H9 (cell line): ENCODE results near the gene DDX55. TPM values are rescaled to one million over a fixed set of nuclear protein-coding genes. Genes with fewer than 3 reads are reported as not detected.

ENCODE experiments used
- DNase-seq: peaks from one replicate; pipeline ENCODE4 v3.0.0-alpha.2; 2017
- H2AFZ ChIP-seq: one replicate; pipeline ENCODE4 v1.6.1; 2013; ENCODE audit warnings: mild to moderate bottlenecking, low read length, control low read depth, moderate library complexity
- H2AK5ac ChIP-seq: 2 replicates; pipeline ENCODE4 v1.6.1; 2013; ENCODE audit warnings: low read length, control low read depth, mixed read lengths; ENCODE audit not compliant: insufficient read length
- H2BK120ac ChIP-seq: one replicate; pipeline ENCODE4 v1.6.1; 2013; ENCODE audit warnings: low read depth, mild to moderate bottlenecking, low read length, control low read depth, inconsistent platforms; ENCODE audit not compliant: poor library complexity, severe bottlenecking
- H2BK12ac ChIP-seq: 2 replicates; pipeline ENCODE4 v1.6.1; 2013; ENCODE audit warnings: low read length, control low read depth, mixed read lengths, low read depth; ENCODE audit not compliant: insufficient read length
- H2BK15ac ChIP-seq: 2 replicates; pipeline ENCODE4 v1.6.1; 2013; ENCODE audit warnings: low read depth, low read length, control low read depth
- H2BK20ac ChIP-seq: one replicate; pipeline ENCODE4 v1.6.1; 2013; ENCODE audit warnings: low read depth, mild to moderate bottlenecking, low read length, control low read depth, inconsistent platforms; ENCODE audit not compliant: poor library complexity, severe bottlenecking
- H2BK5ac ChIP-seq: 2 replicates; pipeline ENCODE4 v1.6.1; 2013; ENCODE audit warnings: low read length, control low read depth, mixed read lengths; ENCODE audit not compliant: insufficient read length
- H3K14ac ChIP-seq: 2 replicates; pipeline ENCODE4 v1.6.1; 2013; ENCODE audit warnings: low read length, control low read depth; ENCODE audit not compliant: insufficient read depth
- H3K18ac ChIP-seq: 2 replicates; pipeline ENCODE4 v1.6.1; 2013; ENCODE audit warnings: low read depth, mild to moderate bottlenecking, mixed read lengths, low read length, control low read depth; ENCODE audit not compliant: insufficient read length
- H3K23ac ChIP-seq: 2 replicates; pipeline ENCODE4 v1.6.1; 2013; ENCODE audit warnings: low read length, control low read depth, mixed read lengths, low read depth; ENCODE audit not compliant: insufficient read length
- H3K23me2 ChIP-seq: 2 replicates; pipeline ENCODE4 v1.6.1; 2013; ENCODE audit warnings: low read depth, mild to moderate bottlenecking, mixed read lengths, low read length, control low read depth; ENCODE audit not compliant: insufficient read length, poor library complexity, severe bottlenecking
- H3K27ac ChIP-seq: 2 replicates; pipeline ENCODE4 v1.5.1; 2013; ENCODE audit warnings: low read length, control low read depth, mixed read lengths, low read depth; ENCODE audit not compliant: insufficient read length
- H3K27me3 ChIP-seq: 2 replicates; pipeline ENCODE4 v1.6.1; 2013; ENCODE audit warnings: low read length, control low read depth, inconsistent platforms; ENCODE audit not compliant: insufficient read depth
- H3K4ac ChIP-seq: 2 replicates; pipeline ENCODE4 v1.6.1; 2013; ENCODE audit warnings: low read depth, mild to moderate bottlenecking, control low read depth, inconsistent platforms, low read length, moderate library complexity
- H3K4me1 ChIP-seq: 2 replicates; pipeline ENCODE4 v1.6.1; 2013; ENCODE audit warnings: low read length, control low read depth, inconsistent platforms; ENCODE audit not compliant: insufficient read depth
- H3K4me2 ChIP-seq: 2 replicates; pipeline ENCODE4 v1.6.1; 2013; ENCODE audit warnings: low read length, control low read depth, mixed read lengths; ENCODE audit not compliant: insufficient read length, insufficient read depth
- H3K56ac ChIP-seq: 2 replicates; pipeline ENCODE4 v1.6.1; 2013; ENCODE audit warnings: low read depth, mild to moderate bottlenecking, mixed read lengths, low read length, control low read depth; ENCODE audit not compliant: insufficient read length
- H3K79me1 ChIP-seq: 2 replicates; pipeline ENCODE4 v1.6.1; 2013; ENCODE audit warnings: low read depth, mild to moderate bottlenecking, moderate library complexity, low read length, control low read depth, inconsistent platforms; ENCODE audit not compliant: insufficient read depth, poor library complexity, severe bottlenecking
- H3K79me2 ChIP-seq: 2 replicates; pipeline ENCODE4 v1.6.1; 2013; ENCODE audit warnings: low read length, control low read depth, inconsistent platforms; ENCODE audit not compliant: insufficient read depth
- H3K9ac ChIP-seq: 2 replicates; pipeline ENCODE4 v1.6.1; 2013; ENCODE audit warnings: low read length, control low read depth, mixed read lengths; ENCODE audit not compliant: insufficient read length; ENCODE audit errors: extremely low read depth
- H3K9me3 ChIP-seq: one replicate; pipeline ENCODE4 v1.6.1; 2013; ENCODE audit warnings: low read depth, low read length, inconsistent platforms; ENCODE audit not compliant: control insufficient read depth
- H3T11ph ChIP-seq: one replicate; pipeline ENCODE4 v1.6.1; 2013; ENCODE audit warnings: mild to moderate bottlenecking, low read length, control low read depth, inconsistent platforms
- H4K20me1 ChIP-seq: one replicate; pipeline ENCODE4 v1.6.1; 2013; ENCODE audit not compliant: control insufficient read depth, insufficient read length, insufficient read depth
- H4K5ac ChIP-seq: 2 replicates; pipeline ENCODE4 v1.6.1; 2013; ENCODE audit warnings: low read depth, mild to moderate bottlenecking, mixed read lengths, low read length, control low read depth; ENCODE audit not compliant: insufficient read length
- H4K8ac ChIP-seq: replicated peaks from 2 replicates; pipeline ENCODE4 v1.6.1; 2013; ENCODE audit warnings: low read length, control low read depth, mixed read lengths, low read depth; ENCODE audit not compliant: insufficient read length
- H4K91ac ChIP-seq: 2 replicates; pipeline ENCODE4 v1.6.1; 2013; ENCODE audit warnings: low read depth, mild to moderate bottlenecking, moderate library complexity, mixed read lengths, low read length, control low read depth; ENCODE audit not compliant: insufficient read length
- H3K27ac Mint-ChIP-seq, 3 experiments: 2 replicates in 2 of 3; 3 replicates in 1 of 3; pipeline ENCODE4 v1.8.0; 2020 to 2021; ENCODE audit warnings: mixed read lengths in 3 of 3, mild to moderate bottlenecking in 1 of 3, moderate library complexity in 1 of 3
- H3K27me3 Mint-ChIP-seq: 2 replicates; pipeline ENCODE4 v1.8.0; 2021; ENCODE audit warnings: low read depth, mild to moderate bottlenecking, moderate library complexity, mixed read lengths
- H3K36me3 Mint-ChIP-seq, 3 experiments: 2 replicates in 2 of 3; 3 replicates in 1 of 3; pipeline ENCODE4 v1.8.0; 2020 to 2021; ENCODE audit warnings: low read depth in 3 of 3, mixed read lengths in 3 of 3; ENCODE audit not compliant: insufficient read depth in 1 of 3
- H3K4me1 Mint-ChIP-seq, 2 experiments: 2 replicates each; pipeline ENCODE4 v1.8.0; 2020; ENCODE audit warnings: mixed read lengths in 2 of 2
- H3K4me3 Mint-ChIP-seq, 2 experiments: 2 replicates in 1 of 2; 3 replicates in 1 of 2; pipeline ENCODE4 v1.8.0; 2020 to 2021; ENCODE audit warnings: mild to moderate bottlenecking in 2 of 2, mixed read lengths in 2 of 2, moderate library complexity in 1 of 2
- H3K9me3 Mint-ChIP-seq, 2 experiments: 2 replicates in 1 of 2; 3 replicates in 1 of 2; pipeline ENCODE4 v1.8.0; 2020; ENCODE audit warnings: mild to moderate bottlenecking in 2 of 2, mixed read lengths in 2 of 2, moderate library complexity in 1 of 2
- CTCF ChIP-seq: fragments of 200-600 bp; sonication (generic); conservative IDR thresholded peaks from 3 replicates; pipeline ENCODE4 v1.8.0; 2021; ENCODE audit warnings: antibody characterized with exemption, mild to moderate bottlenecking
- WGBS: extraction: QIAGEN DNeasy Blood & Tissue Kit; methylation state at CpG from one replicate; pipeline ENCODE4 v1.1.7; 2013; ENCODE audit warnings: missing lambda C conversion rate, low lambda C conversion rate, mixed read lengths; ENCODE audit not compliant: insufficient read length; ENCODE audit errors: extremely low coverage; 5-methylcytosine and 5-hydroxymethylcytosine counted together
- total RNA-seq: library from RNA; stranded (reverse); gene quantifications from 2 replicates; pipeline ENCODE4 v1.2.1, GENCODE V29; 2021

The DDX55 gene
- total RNA-seq, 1 experiment from 2014 or later: 51.7 TPM

GRCh38 chr12:123571343-123571813, 30.5 kb upstream of the DDX55 start:
- Histone ChIP-seq H2BK20ac (no peak overlapping the region), H3K4ac (no peak overlapping the region), H3K9me3 (no peaks in the 10 kb centered on the region), H3K23me2 (no peaks in the 10 kb centered on the region), H3K56ac (no peak overlapping the region), H2BK12ac (no peak overlapping the region), H3K4me2 (peak overlapping the region; percentile 32), H3K27ac (no peak overlapping the region), H2BK15ac (no peak overlapping the region), H4K8ac (no peak overlapping the region), H3K79me1 (no peaks in the 10 kb centered on the region), H3K23ac (no peak overlapping the region), H3T11ph (no peak overlapping the region), H4K5ac (peak overlapping the region; percentile 31), H2BK5ac (no peak overlapping the region), H2AFZ (peak overlapping the region; percentile 95), H2AK5ac (no peak overlapping the region), H3K14ac (no peak overlapping the region), H3K18ac (peak overlapping the region; percentile 1), H4K20me1 (no peaks in the 10 kb centered on the region), H2BK120ac (no peak overlapping the region), H3K27me3 (no peaks in the 10 kb centered on the region), H3K4me1 (no peaks in the 10 kb centered on the region; the same call in 1 of the 2 replicates), H4K91ac (no peak overlapping the region), H3K79me2 (no peaks in the 10 kb centered on the region), H3K9ac (no peak overlapping the region)
- H3K9me3 Mint-ChIP-seq: peaks cover 0 to 2% of the 10 kb centered on the region in 2 experiments; a peak in 2 of 5 replicates
- peaks cover 7 to 11% of the 10 kb centered on the region in 2 experiments for H3K4me1 Mint-ChIP-seq
- peaks cover 4% of the 10 kb centered on the region; the same call in 1 of the 2 replicates for H3K27me3 Mint-ChIP-seq
- TF ChIP-seq CTCF: no peak
- peak overlapping the region in 1 of 2 experiments; percentile 12; a peak in 2 of 5 replicates for H3K4me3 Mint-ChIP-seq
- no peak overlapping the region for H3K27ac Mint-ChIP-seq
- no peaks in the 10 kb centered on the region for H3K36me3 Mint-ChIP-seq
- DNase-seq: peak; percentile 72
- WGBS: no CpG with 5 or more reads among the region's 4 CpGs
